ENCODE data around the gene GXYLT2.

The GXYLT2 gene

DNA sequence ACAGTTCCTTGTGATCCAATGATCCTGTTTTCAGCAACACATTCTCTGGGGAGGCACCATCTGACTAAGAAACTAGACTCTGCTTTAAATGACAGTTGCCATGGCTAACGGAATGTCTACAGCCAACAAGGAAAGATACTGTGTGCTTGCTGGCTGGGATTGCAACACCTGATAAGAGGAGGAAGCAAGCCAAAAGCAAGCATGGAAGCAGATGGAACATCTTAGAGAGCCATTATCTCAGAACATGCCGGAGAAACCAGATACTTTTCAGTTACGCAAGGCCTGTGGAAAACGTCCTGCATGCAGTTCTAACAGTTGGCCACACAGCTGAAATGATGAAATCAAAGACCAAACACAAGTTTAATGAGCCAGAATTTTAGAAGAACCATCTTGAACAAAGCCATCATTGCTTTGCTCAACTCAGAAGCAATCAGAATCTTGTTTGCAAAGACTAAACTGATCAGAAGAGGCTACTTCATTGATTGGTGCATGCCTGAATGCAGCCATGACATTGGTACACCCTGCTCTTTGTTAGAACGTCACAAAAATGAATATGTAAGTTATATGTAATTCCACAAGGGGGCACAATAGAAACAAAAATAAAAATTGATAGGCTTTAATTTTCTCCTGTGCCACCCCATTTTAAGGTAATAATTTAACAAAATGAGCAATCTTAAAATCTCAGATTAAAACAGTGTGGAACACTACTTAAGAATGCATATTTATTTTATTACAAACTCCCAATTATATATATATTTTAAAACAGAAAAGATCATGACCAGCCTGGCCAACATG, 50.8 kb downstream of the GXYLT2 start:
- H3K4me3 Mint-ChIP-seq = no peak overlapping the region

DNA sequence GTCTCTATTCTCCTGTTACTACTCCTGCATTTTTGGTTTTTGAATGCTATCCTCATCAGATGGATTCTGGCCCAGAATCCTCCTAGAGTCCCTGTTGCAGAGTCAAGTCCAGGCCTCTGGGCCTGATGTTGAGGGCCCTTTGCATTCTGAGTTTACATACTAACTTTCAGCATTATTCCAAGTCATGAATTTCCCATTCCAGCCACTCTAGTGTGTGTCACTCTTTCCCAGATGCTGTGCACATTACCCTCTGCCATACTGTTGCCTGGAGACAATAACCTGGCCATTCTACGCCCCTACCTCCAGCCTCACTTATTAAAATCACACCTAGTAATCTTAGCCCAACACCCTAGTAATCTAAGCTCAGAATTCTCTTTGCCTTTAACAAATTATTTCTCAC, 53.4 kb downstream of the GXYLT2 start:
- H3K4me3 Mint-ChIP-seq = no peak overlapping the region
- no peaks in the 10 kb centered on the region for H3K36me3 Mint-ChIP-seq (ENCODE audit: low read depth)
- no peak for DNase-seq (ENCODE audit: low spot score)
- H3K27me3 Mint-ChIP-seq (ENCODE audit: low read depth) = peaks cover 13% of the 10 kb centered on the region
- H3K9me3 Mint-ChIP-seq = no peaks in the 10 kb centered on the region
- H3K4me1 Mint-ChIP-seq (ENCODE audit: low read depth) = peaks cover 12% of the 10 kb centered on the region
- H3K27ac Mint-ChIP-seq = no peak overlapping the region

More for the DNA sequence above, 50.8 kb downstream of the GXYLT2 start:
- Mint-ChIP-seq H3K36me3 (ENCODE audit: low read depth) (no peaks in the 10 kb centered on the region), H3K27ac (no peak overlapping the region), H3K4me1 (ENCODE audit: low read depth) (peaks cover 5% of the 10 kb centered on the region), H3K27me3 (ENCODE audit: low read depth) (peaks cover 18% of the 10 kb centered on the region), H3K9me3 (no peaks in the 10 kb centered on the region)
- DNase-seq (ENCODE audit: low spot score) = no peak

DNA sequence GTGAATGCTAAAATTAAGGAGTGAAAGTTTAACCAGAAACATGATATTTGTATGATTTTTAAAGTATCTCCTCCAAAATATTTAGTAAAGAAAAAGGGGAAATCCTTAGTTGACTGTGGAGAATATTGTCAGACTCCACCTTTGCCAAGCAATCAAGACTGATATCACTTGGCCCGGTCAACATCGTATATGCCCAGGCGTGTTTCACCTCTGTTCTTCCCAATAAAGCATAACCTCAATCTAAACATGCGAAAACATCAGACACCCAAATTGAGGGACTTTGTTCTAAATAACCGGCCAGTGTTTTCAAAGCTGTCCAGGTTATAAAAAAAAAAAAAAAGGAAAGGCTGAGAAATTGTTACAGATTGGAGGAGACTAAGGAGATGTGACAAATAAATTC, 54.6 kb downstream of the GXYLT2 start:
- peaks cover 10% of the 10 kb centered on the region for H3K27me3 Mint-ChIP-seq (ENCODE audit: low read depth)
- no peak overlapping the region for H3K4me3 Mint-ChIP-seq
- no peaks in the 10 kb centered on the region for H3K9me3 Mint-ChIP-seq
- H3K36me3 Mint-ChIP-seq (ENCODE audit: low read depth) = no peaks in the 10 kb centered on the region
- no peak for DNase-seq (ENCODE audit: low spot score)
- H3K27ac Mint-ChIP-seq = no peak overlapping the region
- peaks cover 12% of the 10 kb centered on the region for H3K4me1 Mint-ChIP-seq (ENCODE audit: low read depth)

DNA sequence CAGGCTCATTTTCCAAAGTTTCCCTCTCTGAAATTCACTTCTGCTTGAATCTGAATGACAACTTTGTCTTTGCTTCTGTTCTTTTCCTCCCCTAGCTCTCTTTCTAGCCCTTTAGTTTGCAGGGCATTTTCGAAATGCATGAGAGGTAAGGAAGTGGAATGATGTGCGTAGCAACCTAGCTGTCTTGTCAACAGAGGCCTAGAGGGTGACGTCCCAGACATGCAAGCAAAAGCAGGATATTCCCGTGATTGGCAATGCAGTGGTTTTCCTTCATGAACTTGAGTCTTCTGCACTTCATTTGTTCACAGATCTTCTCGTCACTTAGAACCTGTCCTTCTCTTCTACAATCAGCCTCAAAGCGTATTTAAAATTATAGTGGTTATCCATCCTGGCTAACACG, 56.9 kb downstream of the GXYLT2 start:
- DNase-seq (ENCODE audit: low spot score) = no peak
- Mint-ChIP-seq H3K27me3 (ENCODE audit: low read depth) (peaks cover 7% of the 10 kb centered on the region), H3K4me3 (no peak overlapping the region), H3K36me3 (ENCODE audit: low read depth) (no peaks in the 10 kb centered on the region), H3K4me1 (ENCODE audit: low read depth) (peaks cover 7% of the 10 kb centered on the region), H3K27ac (no peak overlapping the region), H3K9me3 (no peaks in the 10 kb centered on the region)

DNA sequence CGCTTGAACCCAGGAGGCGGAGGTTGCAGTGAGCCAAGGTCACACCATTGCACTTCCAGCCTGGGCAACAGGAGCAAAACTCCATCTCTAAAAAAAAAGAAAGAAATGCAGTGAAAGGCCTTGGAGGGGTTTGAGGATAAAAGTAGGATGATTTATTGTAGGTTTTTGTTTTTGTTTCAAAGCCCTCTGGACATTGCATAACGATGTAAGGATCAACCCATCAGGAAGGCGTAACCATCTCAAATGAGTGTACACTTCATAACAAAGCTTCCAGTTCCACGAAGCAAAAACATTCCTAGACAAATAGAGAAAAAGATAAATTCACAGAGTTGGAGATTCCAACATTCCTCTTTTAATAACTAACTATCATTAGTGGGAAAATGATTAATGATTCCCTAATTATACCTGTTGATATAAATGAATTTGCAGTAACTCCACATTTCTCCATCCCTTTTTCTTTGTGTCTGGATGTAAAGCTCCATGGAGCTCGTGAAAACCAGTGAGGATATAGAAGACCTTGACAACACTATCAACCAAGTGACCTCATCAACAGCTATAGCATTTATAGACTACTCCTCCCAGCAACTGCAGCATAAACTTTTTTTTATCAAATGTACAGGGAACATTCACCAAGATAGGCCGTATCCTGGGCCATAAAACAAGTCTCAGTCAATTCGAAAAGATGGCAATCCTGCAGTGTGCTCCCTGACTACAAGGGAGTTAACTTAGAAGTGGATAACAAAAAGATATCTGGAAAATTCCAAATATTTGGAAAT, 60.1 kb downstream of the GXYLT2 start:
- no peak for DNase-seq (ENCODE audit: low spot score)

DNA sequence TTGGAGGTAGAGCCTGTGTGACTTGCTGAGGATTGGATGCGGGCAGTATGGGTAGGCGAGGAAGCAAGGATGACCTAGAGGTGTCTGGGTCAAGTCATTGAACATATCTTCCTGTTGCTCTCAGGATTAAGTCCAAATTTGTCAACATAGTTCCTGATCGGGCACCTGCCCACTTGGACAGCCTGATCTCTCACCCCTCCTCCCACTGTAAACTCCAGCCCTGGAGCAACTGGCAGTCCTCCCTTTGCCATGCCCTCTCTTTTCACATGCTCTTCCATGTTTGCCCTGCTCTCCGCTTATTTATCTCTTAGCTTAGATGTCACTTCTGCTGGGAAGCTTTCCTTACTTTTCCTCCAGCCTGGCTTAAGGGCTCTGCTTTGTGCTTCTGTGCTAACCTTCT, 61.2 kb downstream of the GXYLT2 start:
- H3K9me3 Mint-ChIP-seq = no peaks in the 10 kb centered on the region
- H3K27ac Mint-ChIP-seq = no peak overlapping the region

More for the DNA sequence above, 60.1 kb downstream of the GXYLT2 start:
- H3K27me3 Mint-ChIP-seq (ENCODE audit: low read depth) = peaks cover 3% of the 10 kb centered on the region
- no peak overlapping the region for H3K4me3 Mint-ChIP-seq
- H3K9me3 Mint-ChIP-seq = no peaks in the 10 kb centered on the region
- peaks cover 12% of the 10 kb centered on the region for H3K4me1 Mint-ChIP-seq (ENCODE audit: low read depth)
- no peak overlapping the region for H3K27ac Mint-ChIP-seq
- H3K36me3 Mint-ChIP-seq (ENCODE audit: low read depth) = no peaks in the 10 kb centered on the region

DNA sequence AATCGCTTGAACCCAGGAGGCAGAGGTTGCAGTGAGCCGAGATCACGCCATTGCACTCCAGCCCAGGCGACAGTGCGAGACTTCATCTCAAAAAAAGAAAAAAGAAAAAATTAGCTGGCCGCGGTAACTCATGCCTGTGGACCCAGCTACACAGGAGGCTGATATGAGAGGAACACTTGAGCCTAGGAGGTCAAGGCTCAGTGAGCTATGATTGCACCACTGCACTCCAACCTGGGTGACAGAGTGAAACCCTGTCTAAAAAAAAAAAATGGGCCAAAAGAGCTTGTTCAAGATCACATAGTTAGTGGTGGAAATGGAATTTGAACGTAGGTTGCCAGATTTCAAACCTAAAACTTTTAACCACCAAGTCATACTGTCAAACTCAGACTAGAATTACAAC, 62.5 kb downstream of the GXYLT2 start:
- no peak for DNase-seq (ENCODE audit: low spot score)
- peaks cover 10% of the 10 kb centered on the region for H3K4me1 Mint-ChIP-seq (ENCODE audit: low read depth)
- H3K27me3 Mint-ChIP-seq (ENCODE audit: low read depth) = no peaks in the 10 kb centered on the region
- no peaks in the 10 kb centered on the region for H3K36me3 Mint-ChIP-seq (ENCODE audit: low read depth)
- no peak overlapping the region for H3K27ac Mint-ChIP-seq
- H3K9me3 Mint-ChIP-seq = no peaks in the 10 kb centered on the region
- H3K4me3 Mint-ChIP-seq = no peak overlapping the region

More for the DNA sequence above, 61.2 kb downstream of the GXYLT2 start:
- H3K27me3 Mint-ChIP-seq (ENCODE audit: low read depth) = no peaks in the 10 kb centered on the region
- no peak for DNase-seq (ENCODE audit: low spot score)
- H3K4me1 Mint-ChIP-seq (ENCODE audit: low read depth) = peaks cover 12% of the 10 kb centered on the region
- H3K36me3 Mint-ChIP-seq (ENCODE audit: low read depth) = no peaks in the 10 kb centered on the region
- H3K4me3 Mint-ChIP-seq = no peak overlapping the region

DNA sequence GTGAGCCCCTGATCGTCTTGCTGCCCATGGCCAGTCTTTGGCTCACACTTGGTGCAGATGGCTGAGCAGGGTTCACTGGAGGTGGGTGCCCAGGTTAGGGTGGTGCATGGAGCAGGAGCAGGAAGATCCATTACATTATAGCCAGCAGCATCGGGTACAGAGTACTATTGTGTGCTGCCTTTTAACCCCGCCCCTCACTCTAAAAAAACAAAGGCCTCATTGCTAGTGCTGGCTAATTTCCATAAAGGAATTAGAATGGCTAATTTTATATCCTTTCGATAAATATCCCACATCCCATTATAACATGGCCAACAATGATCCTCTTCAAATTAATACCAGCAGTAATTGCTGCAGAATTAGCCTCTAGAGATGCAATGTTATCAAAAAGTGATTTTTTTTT, 63.0 kb downstream of the GXYLT2 start:
- no peak for DNase-seq (ENCODE audit: low spot score)
- no peaks in the 10 kb centered on the region for H3K9me3 Mint-ChIP-seq
- no peaks in the 10 kb centered on the region for H3K27me3 Mint-ChIP-seq (ENCODE audit: low read depth)
- H3K36me3 Mint-ChIP-seq (ENCODE audit: low read depth) = no peaks in the 10 kb centered on the region
- H3K27ac Mint-ChIP-seq = no peak overlapping the region
- no peak overlapping the region for H3K4me3 Mint-ChIP-seq
- peaks cover 5% of the 10 kb centered on the region for H3K4me1 Mint-ChIP-seq (ENCODE audit: low read depth)

DNA sequence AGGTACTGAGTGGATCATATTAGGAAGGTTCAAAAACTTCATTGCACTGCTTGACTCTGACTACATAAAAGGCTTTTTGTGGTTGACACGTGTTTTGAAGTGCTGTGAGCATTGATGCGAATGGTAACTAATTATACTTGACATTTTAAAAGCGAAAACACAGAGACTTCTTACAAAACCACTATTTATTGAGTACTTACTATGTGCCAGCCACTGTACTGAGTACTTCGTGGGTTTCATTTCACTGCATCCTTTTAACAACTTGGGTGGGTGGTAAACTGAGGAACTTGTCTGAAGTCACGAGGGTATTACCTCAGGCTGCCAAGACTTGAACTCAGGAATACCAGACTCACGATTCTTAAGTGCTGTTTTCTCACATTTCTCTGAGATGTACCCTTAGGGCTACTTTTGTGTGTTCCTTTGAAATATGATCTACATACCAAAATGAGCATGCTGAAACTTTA, 63.4 kb downstream of the GXYLT2 start:
- Mint-ChIP-seq H3K27ac (no peak overlapping the region), H3K9me3 (no peaks in the 10 kb centered on the region), H3K27me3 (ENCODE audit: low read depth) (no peaks in the 10 kb centered on the region), H3K4me3 (no peak overlapping the region), H3K4me1 (ENCODE audit: low read depth) (peaks cover 5% of the 10 kb centered on the region), H3K36me3 (ENCODE audit: low read depth) (no peaks in the 10 kb centered on the region)
- no peak for DNase-seq (ENCODE audit: low spot score)

DNA sequence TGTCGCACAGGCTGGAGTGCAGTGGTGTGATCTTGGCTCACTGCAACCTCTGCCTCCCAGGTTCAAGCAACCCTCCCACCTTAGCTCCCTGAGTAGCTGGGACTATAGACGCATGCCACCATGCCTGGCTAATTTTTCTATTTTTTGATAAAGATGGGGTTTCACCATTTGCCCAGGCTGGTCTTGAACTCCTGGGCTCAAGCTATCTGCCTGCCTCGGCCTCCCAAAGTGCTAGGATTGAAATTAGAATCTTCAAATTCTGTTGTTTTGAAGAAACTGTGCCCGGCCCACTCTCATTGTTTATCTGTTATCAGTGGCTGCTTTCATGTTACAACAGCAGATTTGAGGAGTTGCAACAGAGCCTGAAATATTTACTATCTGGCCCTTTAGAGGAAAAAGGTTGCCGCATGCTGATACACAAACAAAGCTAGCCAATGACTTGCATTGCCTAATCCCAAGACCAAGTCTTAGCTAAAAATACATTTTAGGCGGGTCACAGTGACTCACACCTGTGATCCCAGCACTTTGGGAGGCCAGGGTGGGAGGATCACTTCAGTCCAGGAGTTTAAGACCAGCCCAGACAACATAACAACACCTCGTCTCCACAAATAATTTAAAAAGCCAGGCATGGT, 65.6 kb downstream of the GXYLT2 start:
- no peak overlapping the region for H3K27ac Mint-ChIP-seq
- no peaks in the 10 kb centered on the region for H3K9me3 Mint-ChIP-seq
- no peak for DNase-seq (ENCODE audit: low spot score)
- peaks cover 5% of the 10 kb centered on the region for H3K4me1 Mint-ChIP-seq (ENCODE audit: low read depth)
- H3K36me3 Mint-ChIP-seq (ENCODE audit: low read depth) = no peaks in the 10 kb centered on the region
- no peaks in the 10 kb centered on the region for H3K27me3 Mint-ChIP-seq (ENCODE audit: low read depth)
- no peak overlapping the region for H3K4me3 Mint-ChIP-seq

DNA sequence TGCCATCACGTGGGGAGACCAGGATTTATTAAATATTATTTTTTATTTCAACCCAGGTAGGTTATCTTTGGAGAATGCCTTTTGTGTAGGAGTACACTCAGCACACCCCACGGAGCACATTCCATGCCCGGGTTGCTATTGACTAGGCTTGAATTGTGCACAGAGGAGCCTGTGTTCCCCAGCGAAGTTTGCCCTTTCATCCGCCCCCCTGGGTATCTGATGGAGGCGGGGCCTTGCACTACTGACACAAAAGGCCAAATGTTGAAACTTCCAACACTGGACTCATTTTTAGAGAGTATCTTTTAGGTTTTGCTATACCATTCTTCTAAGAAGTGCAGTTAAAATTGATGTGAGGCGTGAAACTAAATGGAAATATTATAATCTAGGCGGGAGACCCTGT, 69.5 kb downstream of the GXYLT2 start:
- Mint-ChIP-seq H3K4me1 (ENCODE audit: low read depth) (peaks cover 16% of the 10 kb centered on the region), H3K27ac (no peak overlapping the region), H3K9me3 (no peaks in the 10 kb centered on the region), H3K4me3 (no peak overlapping the region), H3K36me3 (ENCODE audit: low read depth) (no peaks in the 10 kb centered on the region), H3K27me3 (ENCODE audit: low read depth) (no peaks in the 10 kb centered on the region)
- DNase-seq (ENCODE audit: low spot score) = no peak

DNA sequence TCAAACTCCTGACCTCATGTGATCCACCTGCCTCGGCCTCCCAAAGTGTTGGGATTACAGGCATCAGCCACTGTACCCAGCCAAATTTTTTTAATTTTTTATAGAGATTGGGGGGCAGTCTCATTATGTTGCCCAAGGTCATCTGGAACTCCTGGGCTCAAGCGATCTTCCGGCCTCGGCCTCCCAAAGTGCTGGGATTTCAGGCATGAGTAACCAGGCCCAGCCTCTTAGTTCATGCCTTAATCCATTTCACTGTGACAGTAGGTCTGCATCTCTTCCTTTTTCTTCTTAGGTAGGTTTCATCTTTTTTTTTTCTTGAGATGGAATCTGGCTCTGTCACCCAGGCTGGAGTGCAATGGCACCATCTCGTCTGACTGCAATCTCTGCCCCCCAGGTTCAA, 71.5 kb downstream of the GXYLT2 start:
- Mint-ChIP-seq H3K27me3 (ENCODE audit: low read depth) (no peaks in the 10 kb centered on the region), H3K27ac (no peak overlapping the region), H3K36me3 (ENCODE audit: low read depth) (no peaks in the 10 kb centered on the region), H3K4me1 (ENCODE audit: low read depth) (peaks cover 15% of the 10 kb centered on the region), H3K9me3 (no peaks in the 10 kb centered on the region), H3K4me3 (no peak overlapping the region)
- DNase-seq (ENCODE audit: low spot score) = no peak

DNA sequence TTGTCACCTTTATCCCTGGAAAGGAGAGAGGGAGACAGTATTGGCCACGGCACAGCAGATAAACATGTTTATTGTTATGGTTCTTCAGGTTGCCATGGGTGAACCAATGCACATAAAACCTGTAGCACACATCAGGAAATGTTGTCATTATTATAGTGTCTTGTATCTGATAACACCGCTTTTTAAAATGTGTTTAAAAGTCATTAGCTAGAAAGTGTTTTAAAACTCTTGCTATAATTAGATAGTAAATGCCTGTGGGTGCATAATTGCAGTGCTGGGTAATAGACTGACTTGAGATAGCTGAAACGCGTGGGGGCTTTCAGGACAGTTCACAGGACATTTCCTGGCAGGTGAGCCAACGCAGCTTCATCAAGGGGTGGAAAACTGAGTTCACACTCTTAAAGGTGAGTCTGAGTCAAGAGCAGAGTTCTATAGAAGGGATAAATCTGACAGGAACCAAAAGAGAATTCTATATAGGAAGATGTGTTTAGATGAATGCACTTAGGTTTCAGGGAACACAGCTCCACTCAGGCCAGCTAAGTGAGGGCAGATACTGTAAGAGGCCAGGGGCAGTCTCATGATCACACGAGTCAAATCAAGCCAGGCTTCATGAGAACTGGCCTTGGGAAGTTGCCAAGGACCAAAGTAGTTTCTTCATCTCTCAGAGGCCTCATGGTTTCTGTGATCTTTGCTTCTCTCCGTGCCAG, 73.1 kb downstream of the GXYLT2 start:
- H3K9me3 Mint-ChIP-seq = no peaks in the 10 kb centered on the region
- no peak for DNase-seq (ENCODE audit: low spot score)
- peaks cover 28% of the 10 kb centered on the region for H3K4me1 Mint-ChIP-seq (ENCODE audit: low read depth)
- no peak overlapping the region for H3K27ac Mint-ChIP-seq
- no peaks in the 10 kb centered on the region for H3K27me3 Mint-ChIP-seq (ENCODE audit: low read depth)
- no peak overlapping the region for H3K4me3 Mint-ChIP-seq
- H3K36me3 Mint-ChIP-seq (ENCODE audit: low read depth) = no peaks in the 10 kb centered on the region
